H4 (cell line): Measurements from ENCODE around the gene LBR. TPM values are rescaled to one million over a fixed set of nuclear protein-coding genes. Genes with fewer than 3 reads are reported as not detected.
"Not testable (repeated sequence)": the region's sequence is repeated elsewhere in the genome, so short reads cannot be mapped to it uniquely, and the experiment has no call there.

Experiments used
- DNase-seq: peaks from one replicate; pipeline ENCODE4 v3.0.0-alpha.2; 2015; ENCODE audit warnings: low spot score
- total RNA-seq: library from RNA; depleted of rRNA; stranded (reverse); fragments of >200 nt; shearing (Covaris generic); gene quantifications from 2 replicates; pipeline ENCODE4 v1.2.3, GENCODE V29; 2014; rRNA removed

Gene LBR
- 50.3 and 54.7 TPM in 2 replicates for total RNA-seq

DNA sequence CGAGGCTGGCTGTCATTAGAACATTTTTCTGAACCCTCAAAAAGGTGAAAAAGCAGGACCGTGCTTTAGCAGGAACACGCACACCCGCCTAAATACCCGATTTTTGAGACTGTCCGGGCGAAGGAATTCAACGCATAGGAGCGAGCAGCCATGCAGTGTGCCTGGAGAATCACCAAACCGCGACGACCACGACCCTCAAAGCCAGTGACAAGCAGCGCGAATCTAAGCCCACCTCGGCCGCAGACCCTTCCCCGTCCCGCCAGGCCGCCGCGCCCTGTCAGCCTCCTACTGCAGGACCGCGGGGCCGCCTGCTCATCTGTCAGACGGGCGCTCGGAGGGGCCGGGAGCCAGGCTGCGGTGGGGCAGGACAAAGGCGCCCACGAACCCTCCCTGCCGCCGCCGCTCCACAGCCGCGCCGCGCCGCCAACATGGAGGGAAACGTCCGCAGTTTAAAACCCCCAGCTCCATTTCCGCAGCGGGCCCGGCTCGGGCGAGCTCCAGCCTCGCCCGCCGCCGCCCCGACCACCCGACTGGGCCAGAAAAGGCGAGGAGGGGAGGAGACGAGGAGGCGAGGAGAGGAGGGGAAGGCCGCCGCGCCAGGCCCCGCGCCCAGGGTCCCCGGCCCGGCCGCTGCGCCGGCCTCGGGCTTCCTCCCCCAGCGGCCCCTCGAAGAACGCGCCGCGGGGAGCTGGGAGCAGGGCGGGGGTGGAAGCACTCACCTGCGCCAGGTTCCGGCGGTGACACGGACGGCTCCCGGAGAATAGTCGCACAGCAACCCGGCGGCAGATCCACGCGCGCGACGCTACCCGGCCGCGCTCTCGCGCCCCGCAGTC lies at the start of gene LBR:
Gene LBR, minus strand, starts transcription at position 804 of the 833 bp plus-strand sequence. CDS start 3,963 bp downstream, outside the sequence.
- no peak for DNase-seq

DNA sequence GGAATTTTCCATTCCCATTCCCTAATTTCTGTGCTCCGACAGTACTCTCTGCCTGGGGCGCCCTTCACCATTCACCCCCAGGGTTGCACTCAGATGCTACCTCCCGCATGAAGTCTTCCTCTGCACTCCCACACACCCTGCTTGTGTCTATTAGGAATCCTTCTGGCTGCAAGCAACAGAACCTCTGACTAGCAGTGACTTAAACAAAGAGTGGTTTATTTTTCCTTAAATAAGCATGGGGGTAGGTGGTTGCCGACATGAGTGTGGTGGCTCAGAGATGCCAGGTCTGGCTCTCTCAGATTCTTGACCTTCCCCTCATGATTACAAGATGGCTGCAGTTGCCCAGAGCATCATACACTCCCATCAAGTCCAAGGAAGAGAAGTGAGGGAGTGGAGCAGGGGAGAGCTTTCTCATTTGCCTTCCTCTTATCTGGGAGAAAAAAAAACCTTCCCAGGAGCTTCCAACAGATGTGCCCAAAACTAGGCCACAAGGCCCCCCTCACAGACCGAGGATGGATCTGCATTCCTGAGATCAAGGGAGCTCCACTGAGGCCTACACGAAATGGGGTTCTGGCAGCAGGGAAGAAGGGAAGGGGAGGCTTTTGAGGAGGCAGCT lies 49.6 kb upstream of the LBR start:
- DNase-seq: no peak

DNA sequence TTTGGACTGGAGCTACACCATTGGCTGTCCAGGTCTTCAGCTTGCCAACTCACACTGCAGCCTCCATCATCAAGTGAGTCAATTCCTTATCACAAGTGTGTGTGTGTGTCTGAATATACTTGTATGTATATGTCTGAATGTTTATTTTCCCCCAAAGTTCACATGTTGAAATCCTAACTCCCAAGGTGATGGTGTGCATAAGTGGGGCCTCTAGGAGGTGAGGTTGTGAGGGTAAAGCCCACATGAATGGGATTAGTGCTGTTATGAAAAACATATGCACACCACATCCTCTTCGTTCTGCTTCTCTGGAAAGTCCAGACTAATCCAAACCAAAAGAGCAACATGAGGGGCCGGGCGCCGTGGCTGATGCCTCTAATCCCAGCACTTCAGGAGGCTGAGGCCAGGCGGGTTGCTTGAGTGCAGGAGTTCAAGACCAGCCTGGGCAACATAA lies 48.7 kb upstream of the LBR start:
- DNase-seq: no peak

DNA sequence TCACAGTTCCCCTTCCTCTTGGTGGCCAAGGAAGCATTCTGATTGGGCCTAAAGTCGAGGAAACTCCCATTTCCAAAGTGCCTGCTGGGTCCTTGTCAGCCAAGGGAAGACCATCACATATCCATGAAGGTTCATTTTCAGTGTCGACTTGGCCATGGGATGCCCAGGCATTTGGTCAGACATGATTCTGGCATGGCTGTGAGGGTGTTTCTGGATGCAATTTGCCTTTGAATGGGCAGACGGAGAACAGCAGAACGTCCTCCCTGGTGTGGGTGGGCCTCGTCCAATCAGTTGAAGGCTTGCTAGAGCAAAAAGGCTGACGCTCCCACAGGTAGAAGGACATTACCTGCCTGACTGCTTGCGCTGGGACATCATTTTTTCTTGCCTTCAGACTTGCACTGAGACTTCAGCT lies 48.3 kb upstream of the LBR start:
- no peak for DNase-seq

DNA sequence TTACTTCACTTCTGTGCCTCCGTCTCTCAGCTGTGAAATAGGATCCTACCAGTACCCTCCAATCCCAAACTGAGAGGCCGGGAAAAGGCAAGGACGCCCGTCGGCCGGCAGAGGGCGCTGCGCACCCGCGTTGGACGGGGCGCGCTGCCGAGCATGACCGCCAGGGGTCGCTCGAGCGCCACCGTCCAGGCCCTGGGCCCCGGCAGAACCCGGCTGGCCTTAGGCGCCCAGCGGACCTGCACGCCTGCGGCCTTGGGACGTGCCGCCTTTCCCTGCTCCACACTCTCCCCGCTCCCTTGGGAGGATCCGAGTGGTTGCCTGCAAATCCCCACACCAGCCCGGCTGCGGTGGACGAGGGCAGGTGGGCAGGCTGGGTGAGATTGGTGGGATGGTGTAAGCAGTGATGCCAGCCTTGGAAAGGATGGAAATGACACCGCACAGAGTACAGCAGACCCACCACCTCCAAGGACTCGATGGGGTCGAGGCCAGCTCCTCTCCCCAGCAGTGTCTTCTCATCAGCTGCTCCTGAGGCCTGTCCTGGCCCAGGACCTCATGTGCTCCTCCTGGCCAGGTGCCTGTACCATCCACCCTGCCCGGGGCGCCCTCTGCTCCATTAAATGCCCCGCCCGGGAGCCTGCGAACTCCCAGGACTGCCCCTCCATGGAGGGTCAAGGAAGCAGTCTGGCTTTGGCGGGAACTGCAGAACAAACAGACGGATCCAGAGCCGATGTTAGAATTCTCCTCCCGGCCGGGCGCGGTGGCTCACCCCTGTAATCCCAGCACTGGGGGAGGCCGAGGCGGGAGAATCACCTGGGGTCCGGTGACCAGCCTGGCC lies 47.4 kb upstream of the LBR start:
- peak; percentile 48 for DNase-seq

- no peak for DNase-seq
Measured at GRCh38 chr1:225474439-225474985, 46.7 kb upstream of the LBR start.

DNA sequence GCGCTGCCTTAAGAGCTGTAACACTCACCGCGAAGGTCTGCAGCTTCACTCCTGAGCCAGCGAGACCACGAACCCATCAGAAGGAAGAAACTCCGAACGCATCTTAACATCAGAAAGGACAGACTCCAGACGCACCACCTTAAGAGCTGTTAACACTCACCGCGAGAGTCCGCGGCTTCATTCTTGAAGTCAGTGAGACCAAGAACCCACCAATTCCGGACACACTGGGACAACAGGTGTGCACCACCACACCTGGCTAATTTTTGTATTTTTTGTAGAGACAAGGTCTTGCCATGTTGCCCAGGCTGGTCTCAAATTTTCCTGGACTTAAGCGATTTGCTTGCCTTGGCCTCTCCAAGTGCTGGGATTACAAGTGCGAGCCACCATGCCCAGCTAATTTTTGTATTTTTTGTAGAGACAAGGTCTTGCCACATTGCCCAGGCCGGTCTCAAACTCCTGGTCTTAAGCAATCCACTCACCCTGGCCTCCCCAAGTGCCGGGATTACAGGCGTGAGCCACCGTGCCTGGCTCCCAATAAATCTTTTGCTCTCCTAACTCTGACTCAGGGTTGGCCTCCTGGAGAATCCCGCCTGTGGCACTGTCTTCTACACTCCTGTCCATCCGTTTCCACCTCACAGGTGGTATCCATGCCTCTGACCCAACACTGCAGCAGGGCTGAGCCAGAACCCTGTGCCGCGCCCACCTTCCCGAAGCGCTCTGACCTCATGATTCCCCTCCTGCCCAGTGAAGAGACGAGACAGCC lies 46.0 kb upstream of the LBR start:
- not testable (repeated sequence) for DNase-seq

DNA sequence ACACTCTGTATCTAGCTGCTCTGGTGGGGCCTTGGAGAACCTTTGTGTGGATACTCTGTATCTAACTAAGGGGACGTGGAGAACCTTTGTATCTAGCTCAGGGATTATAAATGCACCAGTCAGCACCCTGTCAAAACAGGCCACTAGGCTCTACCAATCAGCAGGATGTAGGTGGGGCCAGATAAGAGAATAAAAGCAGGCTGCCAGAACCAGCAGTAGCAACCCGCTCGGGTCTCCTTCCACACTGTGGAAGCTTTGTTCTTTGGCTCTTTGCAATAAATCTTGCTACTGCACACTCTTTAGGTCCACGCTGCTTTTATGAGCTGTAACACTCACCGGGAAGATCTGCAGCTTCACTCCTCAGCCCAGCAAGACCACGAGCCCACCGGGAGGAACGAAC lies 45.4 kb upstream of the LBR start:
- not testable (repeated sequence) for DNase-seq

DNA sequence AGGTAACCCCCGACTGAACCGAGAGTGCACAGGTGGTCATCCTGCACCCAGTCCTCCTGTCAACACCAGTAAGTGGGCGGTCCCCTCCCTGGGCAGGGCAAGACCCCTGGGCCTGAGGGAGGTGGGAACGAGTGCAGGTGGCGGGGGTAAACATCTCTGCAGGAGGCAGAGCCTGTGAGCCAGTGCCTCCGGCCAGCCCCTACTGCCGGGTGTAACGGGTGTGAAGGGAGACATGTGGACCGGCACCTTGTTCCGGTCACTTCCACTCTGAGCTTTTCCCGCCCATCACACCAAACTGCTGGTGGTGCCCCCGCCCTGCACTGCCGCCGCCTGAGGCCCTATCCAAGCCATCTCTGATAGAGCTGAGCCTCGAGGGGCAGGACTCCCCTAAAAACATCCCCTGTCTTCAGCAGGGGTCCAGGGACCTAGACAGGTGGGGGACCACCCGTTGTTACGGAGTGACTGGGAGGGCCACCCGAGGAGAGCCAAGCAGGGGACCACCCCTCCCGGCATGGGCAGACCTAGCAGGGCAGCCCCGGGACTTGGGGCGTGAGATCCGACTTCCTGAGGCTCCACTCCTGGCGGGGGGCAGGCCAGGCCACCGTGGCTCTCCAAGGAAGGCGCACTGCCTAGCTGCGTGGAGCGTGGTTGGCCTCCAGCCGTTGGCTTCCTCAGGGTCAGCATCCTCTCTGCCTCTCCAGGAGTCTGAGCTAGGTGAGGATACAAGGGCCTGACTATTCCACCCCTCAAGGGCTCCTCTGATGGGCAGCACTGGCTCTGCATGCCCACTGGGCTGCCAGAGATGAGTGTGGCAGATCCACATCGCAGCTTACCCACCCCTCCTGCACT lies 43.8 kb upstream of the LBR start:
- no peak for DNase-seq

DNA sequence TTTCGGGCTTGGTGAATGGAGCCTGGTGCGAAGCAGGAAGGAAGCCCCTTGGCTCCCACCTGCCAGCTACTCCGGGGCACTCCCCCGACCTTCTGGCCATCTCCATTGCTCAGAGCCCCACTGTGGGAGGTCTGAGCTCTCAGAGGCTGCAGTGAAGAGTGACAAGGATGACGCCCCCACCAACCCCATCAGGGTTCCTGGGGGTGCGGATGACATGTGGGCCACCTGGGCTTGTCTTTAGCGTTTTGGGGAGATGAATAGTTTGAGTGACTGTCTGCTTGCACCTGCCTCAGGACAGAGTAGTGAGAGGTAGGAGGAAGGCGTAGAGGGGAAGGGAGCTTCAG lies 43.2 kb upstream of the LBR start:
- DNase-seq: no peak

DNA sequence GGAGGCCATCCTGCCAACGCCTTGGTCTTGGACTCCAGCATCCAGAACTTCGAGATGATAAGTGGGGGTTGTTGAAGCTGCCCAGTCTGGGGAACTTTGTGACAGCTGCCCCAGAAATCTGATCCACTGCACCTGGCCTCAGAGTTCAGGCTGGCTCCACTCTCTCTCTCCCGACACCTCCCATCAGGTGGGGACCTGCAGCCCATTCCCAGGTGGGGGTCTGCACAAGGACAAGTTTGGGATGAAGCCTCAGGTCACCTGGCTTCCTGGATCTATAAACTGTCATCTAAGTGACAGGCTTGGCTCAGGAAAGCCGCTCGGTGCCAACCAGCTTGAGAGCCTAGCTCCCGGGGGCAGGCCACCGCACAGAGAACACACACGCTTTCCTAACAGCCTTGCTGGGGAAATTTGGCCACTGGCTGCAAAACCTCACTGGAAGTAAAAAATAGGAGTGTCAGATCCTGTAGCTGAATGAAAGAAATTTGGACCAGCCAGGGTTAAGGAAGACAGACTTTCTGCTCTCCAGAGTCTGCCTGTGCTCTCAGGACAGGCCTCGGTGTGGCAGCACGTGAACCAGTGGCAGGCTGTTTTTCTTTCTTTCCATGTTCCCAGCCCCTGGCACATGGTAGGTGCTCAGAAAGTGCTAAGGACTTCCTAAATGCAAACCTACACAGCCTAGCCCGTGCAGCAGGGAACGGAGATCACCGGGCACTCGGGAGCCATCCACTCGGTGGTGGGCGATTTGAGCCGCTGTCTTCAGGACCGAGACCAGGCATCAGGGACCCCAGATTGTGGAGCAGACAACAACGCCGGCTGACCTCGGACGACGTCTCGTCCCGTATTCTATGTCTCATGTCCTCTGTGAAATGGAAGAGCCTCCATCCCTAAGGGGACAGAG lies 42.6 kb upstream of the LBR start:
- DNase-seq: no peak

- DNase-seq: no peak
Measured at GRCh38 chr1:225469051-225469450, 41.2 kb upstream of the LBR start.

DNA sequence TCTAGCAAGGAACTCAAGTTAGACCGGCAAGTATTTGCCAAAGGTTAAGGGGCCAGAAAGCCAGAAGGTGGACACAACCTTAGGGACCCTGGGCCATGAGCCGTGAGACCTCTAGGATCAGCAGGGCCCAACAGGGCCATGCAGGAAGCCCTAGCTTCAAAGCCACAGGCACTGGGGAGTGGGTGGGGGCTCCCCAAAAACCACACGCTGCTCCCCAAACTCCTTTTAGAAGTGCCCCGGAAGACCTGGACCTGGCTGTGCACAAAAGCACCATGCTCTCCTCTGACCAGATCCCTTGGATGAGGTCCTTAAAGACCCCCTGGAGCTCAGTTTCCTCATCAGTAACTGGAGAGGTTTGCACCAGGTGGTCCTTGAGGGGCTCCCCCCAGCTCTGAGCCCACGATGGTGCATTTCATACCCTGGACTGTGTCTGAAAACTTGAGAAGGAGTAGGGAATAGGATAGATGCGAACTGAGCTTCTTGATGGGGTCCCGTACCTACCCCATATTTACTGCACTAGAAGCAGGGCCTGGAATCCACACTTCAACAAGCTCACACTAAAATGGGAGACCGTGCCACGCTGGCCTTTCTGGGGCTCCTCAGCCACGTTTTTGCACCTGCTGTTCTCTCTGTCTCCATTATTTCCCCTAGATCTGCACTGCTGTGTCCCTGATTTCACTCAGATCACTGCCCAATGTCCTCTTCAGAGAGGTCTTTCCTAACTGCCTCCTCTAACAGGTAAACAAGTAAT lies 40.6 kb upstream of the LBR start:
- no peak for DNase-seq

GRCh38 chr1:225467193-225468020 lies 39.6 kb upstream of the LBR start:
- no peak for DNase-seq

DNA sequence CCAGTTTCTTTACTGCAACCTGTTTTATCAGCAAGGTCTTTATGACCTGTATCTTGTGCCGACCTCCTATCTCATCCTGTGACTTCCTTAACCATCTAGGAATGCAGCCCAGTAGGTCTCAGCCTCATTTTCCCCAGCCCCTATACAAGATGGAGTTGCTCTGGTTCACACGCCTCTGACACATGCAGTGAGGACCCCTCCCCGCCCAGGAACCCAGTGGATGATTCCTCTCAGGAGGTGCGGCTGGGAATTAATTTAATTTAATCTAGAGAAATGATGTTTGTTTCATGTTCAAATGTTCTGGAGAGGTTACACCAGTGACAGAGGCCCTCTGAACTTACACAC lies 39.0 kb upstream of the LBR start:
- DNase-seq: no peak

DNA sequence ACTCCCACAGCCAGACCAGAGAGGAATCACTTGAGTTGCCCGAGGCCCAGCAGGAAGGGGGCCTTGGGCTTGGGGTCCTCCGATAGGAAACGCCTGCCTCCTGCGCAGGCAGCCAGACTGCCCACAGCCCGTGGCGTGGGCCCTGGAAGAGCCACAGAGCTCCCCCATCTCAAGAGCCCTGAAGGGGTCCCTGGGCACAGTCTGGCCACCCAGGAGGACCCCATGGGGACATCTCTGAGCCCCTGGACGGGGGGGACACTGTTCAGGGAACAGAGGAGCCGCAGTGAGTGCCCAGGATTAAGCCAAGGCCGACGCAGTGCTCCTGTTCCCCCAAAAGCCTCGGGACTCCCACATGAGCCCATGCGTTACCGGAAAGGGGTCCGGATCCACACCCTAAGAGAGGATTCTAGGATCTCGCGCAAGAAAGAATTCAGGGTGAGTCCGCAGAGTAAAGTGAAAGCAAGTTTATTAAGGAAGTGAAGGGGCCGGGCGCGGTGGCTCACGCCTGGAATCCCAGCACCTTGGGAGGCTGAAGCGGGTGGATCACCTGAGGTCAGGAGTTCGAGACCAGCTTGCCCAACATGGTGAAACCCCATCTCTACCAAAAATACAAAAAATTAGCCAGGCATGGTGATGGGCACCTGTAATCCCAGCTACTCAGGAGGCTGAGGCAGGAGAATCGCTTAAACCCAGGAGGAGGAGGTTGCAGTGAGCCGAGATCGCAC lies 38.1 kb upstream of the LBR start:
- DNase-seq: no peak
